MM.1S (cell line): ENCODE data around the gene ETV6.
A peak's percentile ranks its signal among the peaks of the same experiment; 100 is the strongest.

Experiments used
- DNase-seq: peaks from one replicate; pipeline ENCODE4 v3.0.0-alpha.2; 2015
- H2AFZ ChIP-seq: fragments of 300-600 bp; sonication (generic); 2 replicates; pipeline ENCODE4 v1.6.0; 2016; ENCODE audit warnings: antibody characterized with exemption, low read length
- H3F3A ChIP-seq: fragments of 300-600 bp; sonication (generic); 2 replicates; pipeline ENCODE4 v1.6.1; 2016; ENCODE audit warnings: mild to moderate bottlenecking, antibody characterized with exemption, low read length, moderate library complexity, mixed read lengths; ENCODE audit not compliant: insufficient read depth
- H3K27ac ChIP-seq: fragments of 300-600 bp; sonication (generic); 2 replicates; pipeline ENCODE4 v1.5.1; 2016; ENCODE audit warnings: mild to moderate bottlenecking, low read length
- H3K27me3 ChIP-seq: fragments of 300-600 bp; sonication (generic); replicated peaks from 2 replicates; pipeline ENCODE4 v1.6.0; 2016; ENCODE audit warnings: low read length; ENCODE audit not compliant: insufficient read depth
- H3K36me3 ChIP-seq: fragments of 300-600 bp; sonication (generic); replicated peaks from 2 replicates; pipeline ENCODE4 v1.6.1; 2016; ENCODE audit warnings: mild to moderate bottlenecking, low read length, mixed read lengths; ENCODE audit not compliant: insufficient read depth
- H3K4me1 ChIP-seq: fragments of 300-600 bp; sonication (generic); 2 replicates; pipeline ENCODE4 v1.6.1; 2016; ENCODE audit warnings: low read length, mixed read lengths
- H3K4me2 ChIP-seq: fragments of 300-600 bp; sonication (generic); 2 replicates; pipeline ENCODE4 v1.6.0; 2016; ENCODE audit warnings: low read depth, low read length
- H3K4me3 ChIP-seq: fragments of 300-600 bp; sonication (generic); 2 replicates; pipeline ENCODE4 v1.5.1; 2016; ENCODE audit warnings: low read length, mixed read lengths
- H3K79me2 ChIP-seq: fragments of 300-600 bp; sonication (generic); 2 replicates; pipeline ENCODE4 v1.6.1; 2016; ENCODE audit warnings: mixed run types, low read length, mixed read lengths
- H3K9ac ChIP-seq: fragments of 300-600 bp; sonication (generic); 2 replicates; pipeline ENCODE4 v1.6.1; 2016; ENCODE audit warnings: low read length, mixed read lengths
- H3K9me2 ChIP-seq: fragments of 300-600 bp; sonication (generic); replicated peaks from 2 replicates; pipeline ENCODE4 v1.6.1; 2016; ENCODE audit warnings: mild to moderate bottlenecking, low read length, mixed read lengths; ENCODE audit not compliant: insufficient read depth
- H3K9me3 ChIP-seq: fragments of 300-600 bp; sonication (generic); replicated peaks from 2 replicates; pipeline ENCODE4 v1.6.1; 2016; ENCODE audit warnings: mild to moderate bottlenecking, low read length, mixed read lengths; ENCODE audit not compliant: insufficient read depth
- H4K20me1 ChIP-seq: fragments of 300-600 bp; sonication (generic); 2 replicates; pipeline ENCODE4 v1.6.1; 2016; ENCODE audit warnings: mild to moderate bottlenecking, low read length, moderate library complexity, mixed read lengths; ENCODE audit not compliant: insufficient read depth
- EZH2 ChIP-seq: fragments of 300-600 bp; sonication (generic); optimal IDR thresholded peaks from 2 replicates; pipeline ENCODE3; 2017; ENCODE audit warnings: low read depth, mild to moderate bottlenecking, antibody characterized with exemption, low read length, mixed read lengths
- EZH2phosphoT487 ChIP-seq: fragments of 300-600 bp; sonication (generic); IDR thresholded peaks from 2 replicates; pipeline ENCODE4 v1.6.1; 2018; ENCODE audit warnings: antibody characterized with exemption, low read length
- TF ChIP-seq, protein P1 (sequence below): fragments of 300-600 bp; sonication (generic); IDR thresholded peaks from 2 replicates; pipeline ENCODE4 v1.5.1; 2016; ENCODE audit warnings: antibody characterized with exemption, low read length, mixed read lengths

ETV6 gene

DNA sequence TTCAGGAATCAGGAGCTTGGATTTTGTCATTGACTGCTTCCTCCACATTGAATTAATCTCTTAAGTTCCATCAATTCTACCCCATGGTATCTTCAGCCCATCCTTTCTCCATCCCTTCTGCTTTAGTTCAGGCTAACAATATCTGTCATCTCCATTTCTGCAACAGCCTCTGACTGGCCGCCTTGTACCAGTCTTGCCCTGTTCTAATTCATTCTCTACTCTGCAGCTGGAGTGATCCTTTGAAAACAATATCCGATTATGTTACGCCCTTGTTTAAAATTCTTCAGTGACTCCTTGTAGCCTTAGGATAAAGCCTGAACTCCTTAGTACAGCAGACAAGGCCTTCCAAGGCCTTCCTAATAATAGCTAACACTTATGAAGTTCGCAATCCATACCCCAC is 170.2 kb downstream of the ETV6 start:
- no peaks in the 10 kb centered on the region for H3K9me2 ChIP-seq
- H3K9ac ChIP-seq, result no peak overlapping the region
- no peaks in the 10 kb centered on the region for H3K9me3 ChIP-seq
- H2AFZ ChIP-seq, result no peak overlapping the region
- no peaks in the 10 kb centered on the region for H3K27me3 ChIP-seq
- TF ChIP-seq EZH2phosphoT487 (no peak), EZH2 (no peak)
- no peak overlapping the region for H3K27ac ChIP-seq
- no peak overlapping the region for H3K4me2 ChIP-seq
- DNase-seq, result no peak
- peaks cover 5% of the 10 kb centered on the region for H3F3A ChIP-seq
- H3K36me3 ChIP-seq, result no peaks in the 10 kb centered on the region
- peaks cover 11% of the 10 kb centered on the region for H3K79me2 ChIP-seq
- no peaks in the 10 kb centered on the region for H4K20me1 ChIP-seq
- no peak overlapping the region for H3K4me3 ChIP-seq
- H3K4me1 ChIP-seq, result peaks cover 18% of the 10 kb centered on the region

- no peaks in the 10 kb centered on the region for H3K9me3 ChIP-seq
- no peak for DNase-seq
- no peak overlapping the region for H3K4me3 ChIP-seq
- no peak overlapping the region for H3K9ac ChIP-seq
- no peaks in the 10 kb centered on the region for H3K9me2 ChIP-seq
- H3K36me3 ChIP-seq, result no peaks in the 10 kb centered on the region
- H3K27ac ChIP-seq, result no peak overlapping the region
- TF ChIP-seq EZH2 (no peak), EZH2phosphoT487 (no peak)
- TF ChIP-seq, protein P1, sequence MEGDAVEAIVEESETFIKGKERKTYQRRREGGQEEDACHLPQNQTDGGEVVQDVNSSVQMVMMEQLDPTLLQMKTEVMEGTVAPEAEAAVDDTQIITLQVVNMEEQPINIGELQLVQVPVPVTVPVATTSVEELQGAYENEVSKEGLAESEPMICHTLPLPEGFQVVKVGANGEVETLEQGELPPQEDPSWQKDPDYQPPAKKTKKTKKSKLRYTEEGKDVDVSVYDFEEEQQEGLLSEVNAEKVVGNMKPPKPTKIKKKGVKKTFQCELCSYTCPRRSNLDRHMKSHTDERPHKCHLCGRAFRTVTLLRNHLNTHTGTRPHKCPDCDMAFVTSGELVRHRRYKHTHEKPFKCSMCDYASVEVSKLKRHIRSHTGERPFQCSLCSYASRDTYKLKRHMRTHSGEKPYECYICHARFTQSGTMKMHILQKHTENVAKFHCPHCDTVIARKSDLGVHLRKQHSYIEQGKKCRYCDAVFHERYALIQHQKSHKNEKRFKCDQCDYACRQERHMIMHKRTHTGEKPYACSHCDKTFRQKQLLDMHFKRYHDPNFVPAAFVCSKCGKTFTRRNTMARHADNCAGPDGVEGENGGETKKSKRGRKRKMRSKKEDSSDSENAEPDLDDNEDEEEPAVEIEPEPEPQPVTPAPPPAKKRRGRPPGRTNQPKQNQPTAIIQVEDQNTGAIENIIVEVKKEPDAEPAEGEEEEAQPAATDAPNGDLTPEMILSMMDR, result no peak
- peaks cover 18% of the 10 kb centered on the region for H3K4me1 ChIP-seq
- no peak overlapping the region for H2AFZ ChIP-seq
- H3K79me2 ChIP-seq, result peaks cover 11% of the 10 kb centered on the region
- no peaks in the 10 kb centered on the region for H3K27me3 ChIP-seq
- no peaks in the 10 kb centered on the region for H4K20me1 ChIP-seq
- H3F3A ChIP-seq, result peaks cover 5% of the 10 kb centered on the region
- no peak overlapping the region for H3K4me2 ChIP-seq
These were observed 171.0 kb downstream of the ETV6 start for GRCh38 chr12:11820476-11820875.

- Histone ChIP-seq H4K20me1 (no peaks in the 10 kb centered on the region), H3K79me2 (peaks cover 11% of the 10 kb centered on the region), H3F3A (peaks cover 5% of the 10 kb centered on the region), H3K4me2 (peak overlapping the region; percentile 81), H3K9me3 (no peaks in the 10 kb centered on the region), H3K36me3 (no peaks in the 10 kb centered on the region), H3K9me2 (no peaks in the 10 kb centered on the region), H3K4me3 (peak overlapping the region; percentile 38; the same call in 1 of the 2 replicates), H3K27ac (peak overlapping the region; percentile 66; the same call in 1 of the 2 replicates), H3K27me3 (no peaks in the 10 kb centered on the region), H3K9ac (no peak overlapping the region), H3K4me1 (peaks cover 18% of the 10 kb centered on the region), H2AFZ (0 out of 2 replicates have a peak overlapping the region, but pooled peaks have one; percentile 60)
- no peak for DNase-seq
- TF ChIP-seq EZH2 (no peak), EZH2phosphoT487 (no peak)
- TF ChIP-seq, protein P1, result no peak
These were observed 172.1 kb downstream of the ETV6 start for GRCh38 chr12:11821386-11822080.

DNA sequence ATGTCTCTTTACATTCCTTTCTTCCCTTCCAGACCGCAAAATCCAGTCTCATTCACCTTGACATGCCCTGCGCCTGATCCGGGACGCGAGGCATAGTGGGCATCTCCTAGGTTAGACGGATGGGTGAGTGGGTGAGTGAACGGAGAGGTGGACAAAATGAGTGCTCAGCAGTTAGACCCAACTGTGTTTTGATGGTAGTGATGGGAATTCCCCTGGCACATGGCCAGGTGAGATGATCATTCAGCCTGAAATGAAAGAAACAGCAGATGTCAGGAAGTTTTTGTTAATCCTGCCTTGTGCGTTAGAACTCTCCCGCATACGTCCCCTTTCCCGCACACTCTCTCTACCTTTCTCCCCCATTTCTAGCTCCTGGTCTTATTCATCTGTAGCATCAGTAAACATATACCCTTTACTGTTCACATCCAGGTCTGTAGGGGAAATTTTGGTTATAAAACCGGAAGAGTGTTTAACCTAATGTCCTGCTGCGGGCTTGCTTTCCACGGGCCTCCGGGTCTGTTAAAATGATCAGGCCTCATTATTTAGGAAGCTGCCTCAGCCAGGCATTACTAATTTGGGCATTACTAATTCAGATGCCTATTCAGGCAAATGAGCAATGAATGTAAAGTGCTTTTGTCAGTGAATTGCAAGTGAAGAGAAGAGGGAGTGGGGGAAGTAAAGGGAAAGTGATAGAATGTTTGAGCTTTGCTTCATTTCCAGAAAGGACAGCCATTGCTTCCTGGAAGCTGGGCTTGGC is 172.8 kb downstream of the ETV6 start:
- H3K27ac ChIP-seq, result peak overlapping the region; percentile 66
- H3K9ac ChIP-seq, result peak overlapping the region; percentile 46
- peak overlapping the region; percentile 60 for H2AFZ ChIP-seq
- H3F3A ChIP-seq, result peaks cover 5% of the 10 kb centered on the region
- H3K9me2 ChIP-seq, result no peaks in the 10 kb centered on the region
- peaks cover 11% of the 10 kb centered on the region for H3K79me2 ChIP-seq
- H3K4me2 ChIP-seq, result peak overlapping the region; percentile 81
- peaks cover 18% of the 10 kb centered on the region for H3K4me1 ChIP-seq
- no peaks in the 10 kb centered on the region for H3K36me3 ChIP-seq
- H3K27me3 ChIP-seq, result no peaks in the 10 kb centered on the region
- peak overlapping the region; percentile 38 for H3K4me3 ChIP-seq
- H3K9me3 ChIP-seq, result no peaks in the 10 kb centered on the region
- TF ChIP-seq, protein P1, result no peak
- DNase-seq, result peak; percentile 68
- H4K20me1 ChIP-seq, result no peaks in the 10 kb centered on the region
